ENCODE results near the gene WDTC1.
A peak's percentile ranks its signal among the peaks of the same experiment; 100 is the strongest.
"Not testable (repeated sequence)": the region's sequence is repeated elsewhere in the genome, so short reads cannot be mapped to it uniquely, and the experiment has no call there.

Gene WDTC1

DNA sequence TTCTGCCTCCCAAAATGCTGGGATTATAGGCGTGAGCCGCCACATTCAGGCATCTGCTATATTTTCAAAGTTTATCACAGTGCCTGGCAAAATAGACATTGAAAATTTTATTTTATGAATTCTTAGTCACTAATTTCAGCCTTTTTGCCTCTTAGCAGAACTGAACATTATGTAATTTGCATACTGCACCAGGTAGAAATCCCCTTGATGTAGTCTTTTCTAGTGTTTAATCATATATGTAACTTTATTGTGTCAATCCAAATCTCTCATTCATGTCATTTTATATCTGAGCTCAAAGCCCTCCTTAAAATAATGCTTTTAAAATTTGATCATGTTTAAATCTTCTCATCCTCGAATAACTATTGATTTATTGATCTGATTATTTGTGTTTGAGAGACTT is 19.2 kb downstream of the WDTC1 start:
- no peak for DNase-seq (ENCODE audit: low read depth in 2 of 2)

DNA sequence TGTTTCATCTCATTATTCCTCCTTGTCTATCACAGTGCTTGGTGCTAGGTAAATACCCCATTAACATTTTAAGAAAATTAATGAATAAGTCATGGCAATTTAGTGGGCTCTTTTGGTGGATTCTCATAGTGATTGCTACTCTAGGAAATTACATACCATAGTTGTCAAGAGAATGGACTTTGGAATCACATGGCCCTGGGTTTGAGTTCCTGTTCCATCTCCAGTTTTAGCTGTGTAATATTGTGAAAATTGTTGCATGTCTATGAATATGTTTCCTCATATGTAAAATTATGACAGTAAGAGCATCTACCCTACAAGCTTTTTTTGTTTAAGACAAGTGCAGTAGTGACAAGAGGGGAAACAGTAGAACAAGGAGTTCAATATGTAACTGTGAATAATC is 20.7 kb downstream of the WDTC1 start:
- no peak for DNase-seq (ENCODE audit: low read depth in 2 of 2)

DNA sequence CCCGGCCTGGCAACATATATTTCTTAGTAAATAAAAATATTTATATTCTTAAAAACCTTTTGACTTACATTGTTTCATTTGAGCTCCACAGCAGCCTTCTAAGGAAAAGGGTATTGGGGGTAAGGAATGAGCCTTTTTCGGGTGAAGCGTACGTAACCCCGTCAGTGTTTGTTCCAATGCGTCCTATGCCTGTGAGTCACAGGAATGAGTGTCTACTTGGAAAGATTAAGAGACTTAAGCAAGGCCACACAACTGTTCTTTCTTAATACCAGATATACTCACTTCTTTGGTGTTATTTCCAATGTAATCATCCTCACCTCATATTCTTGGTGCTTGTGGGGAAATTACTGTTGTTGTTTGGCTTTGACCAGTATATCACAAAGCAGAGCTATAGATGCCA is 22.7 kb downstream of the WDTC1 start:
- DNase-seq (ENCODE audit: low read depth in 2 of 2): no peak

DNA sequence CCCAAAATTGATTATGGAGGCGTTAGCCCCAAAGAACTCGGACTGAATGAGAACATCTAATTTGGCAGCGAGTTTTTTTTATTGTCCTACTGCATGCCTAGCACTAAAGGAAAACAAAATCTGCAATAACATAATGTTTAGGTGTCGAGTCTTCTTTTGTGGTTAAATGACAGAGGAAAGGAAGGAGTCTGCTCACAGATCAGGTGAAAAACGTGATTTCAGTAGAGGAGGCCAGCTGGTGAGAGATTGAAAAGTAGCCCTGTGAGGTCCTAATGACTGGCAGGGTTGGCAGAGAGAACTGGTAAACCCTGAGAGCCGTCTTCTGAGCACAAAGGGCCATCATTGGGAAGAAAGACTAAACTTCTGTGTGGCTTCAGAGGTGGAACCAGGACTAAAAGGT is 24.2 kb downstream of the WDTC1 start:
- no peak for DNase-seq (ENCODE audit: low read depth in 2 of 2)

DNA sequence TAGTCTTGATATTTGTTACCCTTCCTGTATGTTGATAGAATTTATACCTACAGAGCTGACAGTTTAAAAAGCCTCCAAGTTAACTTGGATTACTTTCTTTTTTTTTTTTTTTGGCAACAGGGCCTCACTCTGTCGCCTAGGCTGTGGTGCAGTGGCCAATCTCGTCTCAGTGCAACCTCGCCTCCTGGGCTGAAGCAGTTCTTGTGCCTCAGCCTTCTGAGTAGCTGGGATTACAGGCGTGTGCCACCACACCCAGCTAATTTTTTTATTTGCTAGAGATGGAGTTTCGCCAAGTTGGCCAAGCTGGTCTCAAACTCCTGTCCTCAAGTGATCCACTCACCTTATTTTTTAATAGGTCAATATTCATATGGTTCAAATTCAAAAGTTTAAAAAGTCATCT is 32.7 kb downstream of the WDTC1 start:
- no peak for DNase-seq (ENCODE audit: low read depth in 2 of 2)

DNA sequence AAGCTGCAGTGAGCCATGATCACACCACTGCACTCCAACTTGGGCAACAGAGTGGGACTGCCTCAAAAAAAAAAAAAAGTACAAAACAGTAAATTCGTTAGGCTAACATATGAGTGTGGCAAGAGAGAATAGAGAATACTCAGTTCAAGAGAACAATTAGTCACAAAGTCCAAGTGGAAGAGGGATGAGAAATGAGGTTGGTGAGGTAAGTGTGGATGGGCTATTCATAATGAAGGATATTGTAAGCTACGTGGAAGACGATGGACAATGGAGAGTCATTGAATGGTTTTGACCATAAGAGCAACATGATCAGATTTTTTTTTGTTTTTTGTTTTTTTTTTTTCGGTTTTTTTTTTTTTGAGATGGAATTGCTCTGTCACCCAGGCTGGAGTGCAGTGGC is 34.8 kb downstream of the WDTC1 start:
- no peak for DNase-seq (ENCODE audit: low read depth in 2 of 2)

DNA sequence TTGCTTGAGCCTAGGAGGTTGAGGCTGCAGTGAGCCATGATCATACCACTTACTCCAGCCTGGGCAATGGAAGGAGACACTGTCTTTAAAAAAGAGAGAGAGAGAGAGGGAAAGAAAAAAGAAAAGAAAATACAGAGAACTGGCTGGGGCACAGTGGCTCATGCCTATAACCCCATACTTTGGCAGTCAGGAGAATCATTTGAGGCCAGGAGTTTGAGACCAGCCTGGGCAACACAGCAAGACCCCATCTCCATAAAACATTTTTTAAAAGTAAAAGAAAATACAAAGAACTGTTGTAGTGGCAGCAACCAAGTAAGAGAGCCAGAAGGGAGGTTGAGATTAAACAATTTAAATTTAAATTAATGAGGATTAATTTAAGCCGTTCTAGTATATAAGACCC is 39.8 kb downstream of the WDTC1 start:
- no peak for DNase-seq (ENCODE audit: low read depth in 2 of 2)

DNA sequence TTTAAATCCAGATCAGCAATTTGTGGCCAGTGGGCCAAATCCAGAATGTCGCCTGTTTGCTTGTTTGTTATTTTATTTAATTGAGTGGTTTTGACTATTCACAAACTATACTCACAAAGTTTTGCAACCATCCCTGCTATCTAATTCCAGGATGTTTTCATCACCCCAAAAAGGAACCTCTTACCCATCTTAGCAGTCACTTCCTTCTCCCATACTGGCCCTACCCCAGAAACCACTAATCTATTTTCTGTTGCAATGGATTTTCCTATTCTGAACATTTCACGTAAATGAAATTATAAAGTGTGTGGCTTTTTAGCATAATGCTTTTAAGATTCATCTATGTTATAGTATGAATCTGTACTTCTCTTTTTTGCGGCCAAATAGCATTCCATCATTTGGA is 41.3 kb downstream of the WDTC1 start:
- no peak for DNase-seq (ENCODE audit: low read depth in 2 of 2)

DNA sequence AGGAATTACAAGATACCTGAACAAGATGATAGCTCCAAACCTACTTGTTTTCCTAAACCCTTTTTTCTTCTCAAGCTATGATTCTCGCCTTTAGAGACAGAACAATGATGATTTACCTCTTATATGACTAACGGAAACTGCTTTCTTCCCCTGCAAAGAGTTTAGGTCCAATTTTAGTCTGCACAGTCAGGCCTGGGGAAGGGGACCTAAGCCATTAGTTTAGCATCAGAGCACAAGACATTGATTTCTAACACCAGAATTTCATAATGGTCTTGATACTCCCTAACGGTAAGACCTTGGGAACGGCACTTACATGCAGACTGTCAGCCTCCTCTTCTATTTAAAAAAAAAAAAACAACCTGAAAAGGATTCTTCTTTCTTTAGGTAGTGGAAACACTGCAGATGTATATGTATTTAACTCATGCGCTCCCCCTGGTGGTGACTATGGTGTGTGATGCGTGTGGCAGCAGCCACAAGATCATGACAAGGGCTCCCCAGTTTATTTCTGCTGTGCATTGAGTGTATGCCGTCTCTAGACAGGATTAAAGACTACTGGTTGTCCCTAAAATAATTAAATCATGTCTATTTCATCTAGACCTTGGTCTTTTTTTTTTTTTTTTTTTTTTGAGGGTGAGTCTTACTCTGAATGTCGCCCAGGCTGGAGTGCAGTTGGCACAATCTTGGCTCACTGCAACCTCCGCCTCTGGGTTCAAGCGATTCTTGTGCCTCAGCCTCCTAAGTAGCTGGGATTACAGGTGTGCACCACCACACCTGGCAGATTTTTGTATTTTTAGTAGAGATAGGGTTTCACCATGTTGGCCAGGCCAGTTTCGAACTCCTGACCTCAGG is 50.2 kb downstream of the WDTC1 start:
- peak; percentile 80 to 87 for DNase-seq (ENCODE audit: low read depth in 2 of 2)

DNA sequence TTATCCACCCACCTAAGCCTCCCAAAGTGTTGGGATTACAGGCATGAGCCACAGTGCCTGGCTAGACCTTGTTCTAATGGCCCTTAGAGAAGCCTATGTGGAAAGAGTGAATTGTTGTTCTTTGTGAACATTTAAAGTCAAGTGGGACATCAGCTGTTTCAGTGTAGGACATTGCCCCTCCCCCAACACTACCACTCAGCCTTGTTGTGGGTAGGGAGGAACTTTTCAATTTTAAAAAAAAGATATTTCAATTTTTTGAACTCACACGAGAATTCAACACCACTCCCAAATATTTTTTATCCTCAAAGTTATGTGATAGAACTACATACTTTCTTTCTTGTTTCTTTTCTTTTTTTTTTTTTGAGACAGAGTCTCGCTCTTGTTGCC is 50.8 kb downstream of the WDTC1 start:
- no peak for DNase-seq (ENCODE audit: low read depth in 2 of 2)

DNA sequence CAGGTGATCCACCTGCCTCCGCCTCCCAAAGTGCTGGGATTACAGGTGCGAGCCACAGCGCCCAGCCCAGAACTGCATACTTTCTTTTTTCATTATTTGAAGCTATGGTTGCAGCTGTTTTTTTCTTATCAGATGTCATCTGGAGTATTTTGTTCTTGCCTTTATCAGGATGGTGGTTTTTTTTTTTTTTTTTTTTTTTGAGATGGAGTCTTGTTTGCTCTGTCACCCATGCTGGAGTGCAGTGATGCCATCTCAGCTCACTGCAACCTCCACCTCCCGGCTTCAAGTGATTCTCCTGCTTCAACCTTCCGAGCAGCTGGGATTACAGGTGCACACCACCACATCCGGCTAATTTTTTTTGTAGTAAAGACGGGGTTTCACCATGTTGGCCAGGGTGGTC is 51.4 kb downstream of the WDTC1 start:
- DNase-seq (ENCODE audit: low read depth in 2 of 2): not testable (repeated sequence)

DNA sequence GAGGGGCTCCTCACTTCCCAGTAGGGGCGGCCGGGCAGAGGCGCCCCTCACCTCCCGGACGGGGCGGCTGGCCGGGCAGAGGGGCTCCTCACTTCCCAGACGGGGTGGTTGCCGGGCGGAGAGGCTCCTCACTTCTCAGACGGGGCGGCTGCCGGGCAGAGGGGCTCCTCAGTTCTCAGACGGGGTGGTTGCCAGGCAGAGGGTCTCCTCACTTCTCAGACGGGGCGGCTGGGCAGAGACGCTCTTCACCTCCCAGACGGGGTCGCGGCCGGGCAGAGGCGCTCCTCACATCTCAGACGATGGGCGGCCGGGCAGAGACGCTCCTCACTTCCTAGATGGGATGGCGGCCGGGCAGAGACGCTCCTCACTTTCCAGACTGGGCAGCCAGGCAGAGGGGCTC is 54.7 kb downstream of the WDTC1 start:
- DNase-seq (ENCODE audit: low read depth in 2 of 2): not testable (repeated sequence)

DNA sequence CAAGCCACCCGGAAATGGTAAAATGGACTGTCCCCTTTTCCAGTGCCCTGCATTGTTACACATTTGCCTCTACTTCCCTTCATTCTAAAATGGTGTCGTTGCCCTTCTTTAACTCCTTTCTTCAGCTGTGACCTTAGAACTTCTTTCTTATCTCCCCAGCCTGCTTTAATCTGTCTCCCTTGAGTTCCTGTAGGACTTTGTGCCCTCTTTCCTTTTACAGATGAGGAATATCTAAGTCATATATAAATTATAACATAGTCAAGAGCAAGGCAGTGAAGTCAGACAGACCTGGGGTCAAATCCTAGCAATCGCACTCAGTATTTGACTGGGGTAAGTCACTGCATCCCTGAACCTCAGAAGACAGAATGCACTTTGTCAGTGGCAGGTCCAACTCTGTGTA is 56.1 kb downstream of the WDTC1 start:
- no peak for DNase-seq (ENCODE audit: low read depth in 2 of 2)

DNA sequence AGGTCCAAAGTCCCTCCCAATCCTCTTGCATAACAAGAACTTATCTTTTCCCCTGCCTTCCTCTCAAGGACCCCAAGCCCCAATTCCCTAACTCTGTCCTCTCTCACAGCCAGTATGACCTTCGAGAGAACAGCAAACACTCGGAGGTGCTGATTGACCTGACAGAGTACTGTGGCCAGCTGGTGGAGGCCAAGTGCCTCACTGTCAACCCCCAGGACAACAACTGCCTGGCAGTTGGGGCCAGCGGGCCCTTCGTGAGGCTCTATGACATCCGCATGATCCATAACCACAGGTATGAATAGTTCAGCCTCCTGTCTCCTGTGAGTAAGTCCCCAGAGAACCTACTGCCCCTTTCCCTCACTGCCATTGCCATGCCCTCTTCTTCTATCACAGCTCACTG is 57.7 kb downstream of the WDTC1 start:
- DNase-seq (ENCODE audit: low read depth in 2 of 2): no peak

DNA sequence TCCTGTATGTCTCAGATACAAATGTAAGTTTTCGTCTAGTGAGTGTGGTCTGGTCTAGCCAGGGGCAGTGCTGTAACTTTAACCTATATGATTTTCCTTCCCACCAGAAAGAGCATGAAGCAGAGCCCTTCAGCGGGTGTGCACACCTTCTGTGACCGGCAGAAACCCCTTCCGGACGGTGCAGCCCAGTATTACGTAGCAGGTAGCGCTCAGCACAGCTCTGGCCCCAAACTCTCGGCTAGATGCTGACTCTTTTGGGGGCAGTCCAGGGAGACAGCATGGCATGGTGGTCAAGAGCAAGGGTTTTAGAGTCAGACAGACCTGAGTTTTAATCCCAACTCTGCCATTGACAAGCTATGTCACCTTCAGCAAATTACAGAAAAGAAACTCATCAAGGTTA is 59.5 kb downstream of the WDTC1 start:
- DNase-seq (ENCODE audit: low read depth in 2 of 2): no peak

DNA sequence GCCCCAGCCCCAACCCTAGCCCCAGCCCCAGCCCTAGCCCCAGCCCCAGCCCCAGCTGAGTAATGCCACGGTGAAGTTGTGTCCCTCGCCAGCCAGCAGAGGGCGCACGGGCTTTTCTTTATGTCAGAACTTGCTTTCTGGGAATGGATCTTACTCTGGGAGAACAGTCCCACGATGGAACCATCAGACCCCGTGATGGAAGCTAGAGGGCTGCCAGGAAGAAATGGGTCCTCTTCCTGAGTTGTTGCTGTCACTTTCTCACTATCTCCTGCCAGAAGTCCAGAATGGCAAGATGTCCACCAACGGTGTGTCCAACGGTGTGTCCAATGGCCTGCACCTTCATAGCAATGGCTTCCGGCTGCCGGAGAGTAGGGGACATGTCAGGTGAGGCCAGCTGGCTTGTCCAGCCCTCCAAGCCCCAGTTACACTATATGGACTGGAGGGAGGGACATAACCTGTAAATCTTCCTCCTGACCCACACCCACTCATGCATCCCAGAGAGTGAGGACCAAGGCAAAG is 62.4 kb downstream of the WDTC1 start:
- peak; percentile 32 to 58 for DNase-seq (ENCODE audit: low read depth in 2 of 2)

DNA sequence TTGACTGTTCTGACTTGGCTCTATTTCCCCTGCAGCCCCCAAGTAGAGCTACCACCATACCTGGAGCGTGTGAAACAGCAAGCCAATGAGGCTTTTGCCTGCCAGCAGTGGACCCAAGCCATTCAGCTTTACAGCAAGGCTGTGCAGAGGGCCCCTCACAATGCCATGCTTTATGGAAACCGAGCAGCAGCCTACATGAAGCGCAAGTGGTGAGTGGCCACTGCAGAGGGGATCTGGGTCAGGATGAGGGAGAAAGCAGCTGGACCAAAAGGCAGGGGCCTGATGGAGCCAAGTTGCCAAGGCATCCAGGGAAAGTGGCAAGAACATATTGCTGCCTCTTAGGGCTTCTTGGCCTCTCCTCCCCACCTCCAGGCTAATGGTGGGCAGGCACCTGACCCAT is 63.5 kb downstream of the WDTC1 start:
- DNase-seq (ENCODE audit: low read depth in 2 of 2): no peak

DNA sequence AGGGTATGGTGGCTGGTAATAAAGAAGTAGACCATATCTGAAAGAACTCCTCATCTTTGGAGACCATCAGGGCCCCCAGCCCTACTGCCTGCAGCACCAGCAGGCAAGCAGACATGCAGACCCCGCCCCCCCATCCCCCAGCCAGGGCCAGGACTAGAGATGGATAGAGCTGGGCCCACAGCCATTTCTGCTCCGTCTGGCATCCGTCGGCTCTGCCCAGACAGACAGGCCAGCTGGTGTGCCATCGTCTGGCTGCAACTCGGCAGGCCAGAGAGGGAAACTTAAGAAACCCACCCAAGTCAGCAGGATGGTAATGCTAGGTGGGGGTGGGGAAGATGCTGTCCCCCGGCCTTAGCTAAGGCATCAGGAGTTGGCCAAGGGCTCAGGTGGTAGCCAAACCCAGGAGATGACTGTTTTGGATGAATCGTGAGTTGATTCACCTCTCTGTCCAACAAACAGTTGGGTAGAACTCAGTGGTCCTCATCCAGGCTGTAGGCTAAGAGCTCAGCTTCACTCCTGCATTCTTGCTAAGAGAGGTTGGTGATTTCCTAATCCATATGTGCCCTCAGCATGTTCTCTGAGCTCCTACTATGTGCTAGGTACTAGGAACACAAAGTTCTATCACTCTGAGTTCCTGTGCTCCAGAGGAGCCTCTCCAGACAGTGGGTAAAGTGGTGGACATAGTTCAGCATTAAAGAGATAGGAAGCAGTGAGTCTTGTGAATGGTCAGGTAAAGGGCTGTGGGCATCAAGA is 64.4 kb downstream of the WDTC1 start:
- DNase-seq (ENCODE audit: low read depth in 2 of 2): no peak

DNA sequence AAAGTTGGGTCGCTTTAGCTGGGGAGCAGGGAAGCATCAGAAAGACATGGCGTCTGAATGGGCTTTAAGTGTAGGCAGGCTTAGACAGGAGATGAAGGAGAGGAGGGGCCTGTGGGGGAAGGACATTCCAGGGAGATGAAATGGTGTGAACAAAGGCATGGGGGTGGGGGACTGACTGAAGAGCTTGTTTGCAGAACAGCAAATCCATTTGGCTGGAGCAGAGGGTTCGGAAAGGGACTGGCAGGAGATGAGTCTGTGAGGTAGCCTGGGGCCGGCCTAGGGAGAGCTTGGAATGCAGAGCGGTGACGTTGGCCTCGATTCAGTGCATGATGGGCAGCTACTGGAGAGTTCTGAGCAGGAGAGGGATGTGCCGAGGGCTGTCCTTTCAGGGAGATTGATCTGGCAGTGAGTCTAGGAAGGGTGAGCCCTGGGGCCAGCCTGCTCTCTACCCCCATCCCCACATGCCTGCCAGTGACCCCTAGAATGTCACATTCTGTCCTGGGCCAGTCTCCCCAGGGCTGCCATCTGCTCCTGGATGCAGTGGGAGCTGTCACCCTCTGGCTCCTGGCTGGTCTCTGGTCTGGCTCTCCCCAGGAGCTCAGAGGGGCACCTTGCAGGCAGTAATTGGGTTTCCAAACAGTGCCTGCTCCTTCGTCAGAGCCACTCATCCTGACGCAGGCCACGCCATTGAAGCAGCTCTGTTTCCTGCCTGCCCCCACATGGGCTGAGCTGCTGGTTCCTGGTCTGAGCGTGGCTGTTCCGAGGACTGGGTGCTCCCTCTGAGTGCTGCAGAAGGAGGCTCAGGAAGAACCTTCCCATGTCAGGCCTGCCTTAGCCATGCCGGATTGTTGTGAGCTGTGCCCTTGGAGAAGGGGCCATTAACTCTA is 65.2 kb downstream of the WDTC1 start:
- no peak for DNase-seq (ENCODE audit: low read depth in 2 of 2)

DNA sequence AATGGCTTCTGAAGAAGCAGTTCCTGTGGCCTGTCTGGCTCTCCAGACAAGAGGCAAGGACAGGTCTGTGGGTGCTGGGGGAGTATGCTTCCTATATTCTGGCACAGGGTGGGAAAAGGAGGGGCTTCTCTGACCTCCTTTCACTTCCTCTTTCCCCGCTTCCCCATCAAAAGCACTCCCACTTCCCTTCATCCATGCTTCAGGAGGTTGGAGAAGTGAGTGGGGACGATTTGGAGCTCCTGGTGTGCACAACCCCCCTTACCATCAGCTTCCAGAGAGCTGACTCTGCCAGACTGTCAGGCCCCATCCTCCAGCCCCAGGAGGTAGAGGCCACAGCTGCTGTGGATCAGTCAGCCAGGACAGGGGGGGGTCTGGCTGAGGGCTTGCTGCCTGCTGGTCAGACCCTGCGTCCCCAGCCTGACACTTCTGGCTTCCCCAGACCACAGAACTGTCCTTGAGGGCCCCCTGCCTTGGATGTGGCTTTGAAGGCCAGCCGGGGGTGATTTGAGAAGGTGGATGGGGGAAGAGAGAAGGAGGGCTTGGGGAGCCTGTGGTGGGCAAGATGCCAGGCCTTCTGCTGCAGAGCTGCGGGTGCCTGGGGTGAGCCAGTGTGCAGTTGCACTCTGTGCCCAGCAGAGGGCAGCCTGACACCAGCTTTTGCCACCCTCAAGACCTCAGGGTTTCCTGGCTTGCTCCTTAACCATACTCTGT is 66.1 kb downstream of the WDTC1 start:
- peak; percentile 51 to 58 for DNase-seq (ENCODE audit: low read depth in 2 of 2)

DNA sequence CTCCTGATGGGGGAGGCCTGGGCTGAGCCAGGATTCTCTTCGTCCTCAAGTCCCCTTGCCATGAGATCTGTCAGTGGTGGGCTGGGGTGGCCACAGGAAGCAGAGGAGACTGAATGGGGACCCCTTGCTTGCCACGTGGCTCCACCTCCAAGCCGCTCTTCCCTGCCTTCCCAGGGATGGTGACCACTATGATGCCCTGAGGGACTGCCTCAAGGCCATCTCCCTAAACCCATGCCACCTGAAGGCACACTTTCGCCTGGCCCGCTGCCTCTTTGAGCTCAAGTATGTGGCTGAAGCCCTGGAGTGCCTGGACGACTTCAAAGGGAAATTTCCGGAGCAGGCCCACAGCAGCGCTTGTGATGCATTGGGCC is 66.6 kb downstream of the WDTC1 start:
- no peak for DNase-seq (ENCODE audit: low read depth in 2 of 2)

All from stimulated activated CD4-positive, alpha-beta T cell treated with anti-CD3 and anti-CD28 coated beads, Interleukin-15, amount 100 ng/mL, for 48 hours (primary cell).